WTC11 (cell line): ENCODE results near the gene HOXB3. TPM values are rescaled to one million over a fixed set of nuclear protein-coding genes. Genes with fewer than 3 reads are reported as not detected.

ENCODE experiments used
- ATAC-seq: fragments of 200-7000 bp; cut with Tn5 transposase; 2 replicates; pipeline ENCODE4 v1.10.0; 2021; ENCODE audit warnings: mild to moderate bottlenecking, moderate library complexity
- CTCF ChIA-PET: fragments of 300-600 bp; sonication (Branson Sonifier 250); formaldehyde crosslinking; loops from one replicate; lab custom pipeline; 2021; ENCODE audit warnings: antibody characterized with exemption; lab: Charles Lee
- POLR2A ChIA-PET: fragments of 350-600 bp; sonication (Branson Sonifier 250); formaldehyde crosslinking; loops from one replicate; lab custom pipeline; 2021; ENCODE audit warnings: antibody characterized with exemption; lab: Charles Lee
- DNase-seq: peaks from one replicate; pipeline ENCODE4 v3.0.0; 2021; ENCODE audit warnings: low spot score
- H3K27ac Mint-ChIP-seq: 2 replicates; pipeline ENCODE4 v1.8.0; 2021; ENCODE audit warnings: mixed read lengths
- H3K27me3 Mint-ChIP-seq: 2 replicates; pipeline ENCODE4 v1.8.0; 2021; ENCODE audit warnings: low read depth, mild to moderate bottlenecking, moderate library complexity, mixed read lengths
- H3K36me3 Mint-ChIP-seq: 2 replicates; pipeline ENCODE4 v1.8.0; 2021; ENCODE audit warnings: mixed read lengths
- H3K4me1 Mint-ChIP-seq: 2 replicates; pipeline ENCODE4 v1.8.0; 2022; ENCODE audit warnings: mixed read lengths
- H3K4me3 Mint-ChIP-seq: 2 replicates; pipeline ENCODE4 v1.8.0; 2021; ENCODE audit warnings: mild to moderate bottlenecking, moderate library complexity, mixed read lengths
- H3K9me3 Mint-ChIP-seq: 2 replicates; pipeline ENCODE4 v1.8.0; 2021; ENCODE audit warnings: mixed read lengths
- AR ChIP-seq: fragments of 250-450 bp; sonication (Bioruptor Pico); IDR thresholded peaks from 2 replicates; pipeline ENCODE4 v1.9.0; 2021; ENCODE audit warnings: mild to moderate bottlenecking
- ELF4 ChIP-seq: sonication (generic); formaldehyde crosslinking; IDR thresholded peaks from 2 replicates; pipeline ENCODE4 v1.8.1; 2022; ENCODE audit warnings: low read depth, mild to moderate bottlenecking, moderate library complexity, missing genetic modification reagents
- NFE2L1 ChIP-seq: sonication (generic); formaldehyde crosslinking; IDR thresholded peaks from 2 replicates; pipeline ENCODE4 v1.8.1; 2023; ENCODE audit warnings: missing genetic modification reagents
- NR3C1 ChIP-seq: sonication (generic); formaldehyde crosslinking; conservative IDR thresholded peaks from 2 replicates; pipeline ENCODE4 v1.8.1; 2023; ENCODE audit warnings: low read depth, mild to moderate bottlenecking, missing genetic modification reagents
- OVOL2 ChIP-seq: fragments of 250-450 bp; sonication (Bioruptor Pico); IDR thresholded peaks from 2 replicates; pipeline ENCODE4 v1.9.0; 2021; ENCODE audit warnings: mild to moderate bottlenecking, borderline replicate concordance
- PREB ChIP-seq: sonication (generic); formaldehyde crosslinking; IDR thresholded peaks from 2 replicates; pipeline ENCODE4 v1.8.1; 2022; ENCODE audit warnings: mild to moderate bottlenecking, missing genetic modification reagents, moderate library complexity, borderline replicate concordance
- SOX15 ChIP-seq: fragments of 250-450 bp; sonication (Bioruptor Pico); IDR thresholded peaks from 2 replicates; pipeline ENCODE4 v1.9.0; 2021; ENCODE audit warnings: mild to moderate bottlenecking
- ZNF138 ChIP-seq: sonication (generic); formaldehyde crosslinking; conservative IDR thresholded peaks from 2 replicates; pipeline ENCODE4 v1.8.1; 2022; ENCODE audit warnings: mild to moderate bottlenecking, moderate library complexity, missing genetic modification reagents
- ZNF425 ChIP-seq: fragments of 250-450 bp; sonication (Bioruptor Pico); conservative IDR thresholded peaks from 2 replicates; pipeline ENCODE4 v1.9.0; 2021; ENCODE audit warnings: mild to moderate bottlenecking
- total RNA-seq: library from RNA; stranded (reverse); gene quantifications from 3 replicates; pipeline ENCODE4 v1.2.3, GENCODE V29; 2021
- TF ChIP-seq, protein P1 (sequence below): sonication (generic); formaldehyde crosslinking; IDR thresholded peaks from 2 replicates; pipeline ENCODE4 v1.8.1; 2023; ENCODE audit warnings: mild to moderate bottlenecking, missing genetic modification reagents, borderline replicate concordance
- TF ChIP-seq, protein P2 (sequence below): fragments of 200-600 bp; IDR thresholded peaks from 2 replicates; pipeline ENCODE4 v1.8.0; 2022; ENCODE audit warnings: antibody characterized with exemption
- TF ChIP-seq, protein P3 (sequence below): sonication (generic); formaldehyde crosslinking; IDR thresholded peaks from 2 replicates; pipeline ENCODE4 v1.8.1; 2023; ENCODE audit warnings: mild to moderate bottlenecking, missing genetic modification reagents, moderate library complexity
- TF ChIP-seq, protein P4 (sequence below): sonication (generic); formaldehyde crosslinking; IDR thresholded peaks from 2 replicates; pipeline ENCODE4 v1.8.0; 2023; ENCODE audit warnings: missing genetic modification reagents
- TF ChIP-seq, protein P5 (sequence below): sonication (generic); formaldehyde crosslinking; conservative IDR thresholded peaks from 2 replicates; pipeline ENCODE4 v1.8.1; 2022; ENCODE audit warnings: mild to moderate bottlenecking, missing genetic modification reagents
- TF ChIP-seq, protein P6 (sequence below): sonication (generic); formaldehyde crosslinking; IDR thresholded peaks from 2 replicates; pipeline ENCODE4 v1.8.0; 2022; ENCODE audit warnings: mild to moderate bottlenecking, missing genetic modification reagents

HOXB3 gene
- total RNA-seq, 1 experiment from 2014 or later = 0.09 TPM

DNA sequence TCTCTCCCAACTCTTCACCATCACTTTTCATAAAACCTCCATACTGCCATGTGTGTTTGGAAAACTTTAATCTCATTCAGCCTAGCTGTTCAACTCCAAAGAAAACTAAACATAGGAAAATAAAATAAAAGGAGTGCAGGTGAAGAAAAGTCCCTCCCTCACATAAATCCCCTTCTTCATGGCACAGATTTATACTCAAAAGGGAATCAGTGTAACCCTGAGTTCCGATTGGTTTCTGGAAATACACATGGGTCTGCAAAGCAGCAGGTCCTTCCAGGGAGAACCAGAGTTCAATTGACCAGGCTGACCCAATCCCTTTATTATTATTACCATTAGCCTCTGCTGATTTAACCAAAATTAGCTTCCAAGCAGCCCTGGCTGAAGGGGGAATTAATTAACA, 36.2 kb downstream of the HOXB3 start (continued):
- TF ChIP-seq, protein P1, sequence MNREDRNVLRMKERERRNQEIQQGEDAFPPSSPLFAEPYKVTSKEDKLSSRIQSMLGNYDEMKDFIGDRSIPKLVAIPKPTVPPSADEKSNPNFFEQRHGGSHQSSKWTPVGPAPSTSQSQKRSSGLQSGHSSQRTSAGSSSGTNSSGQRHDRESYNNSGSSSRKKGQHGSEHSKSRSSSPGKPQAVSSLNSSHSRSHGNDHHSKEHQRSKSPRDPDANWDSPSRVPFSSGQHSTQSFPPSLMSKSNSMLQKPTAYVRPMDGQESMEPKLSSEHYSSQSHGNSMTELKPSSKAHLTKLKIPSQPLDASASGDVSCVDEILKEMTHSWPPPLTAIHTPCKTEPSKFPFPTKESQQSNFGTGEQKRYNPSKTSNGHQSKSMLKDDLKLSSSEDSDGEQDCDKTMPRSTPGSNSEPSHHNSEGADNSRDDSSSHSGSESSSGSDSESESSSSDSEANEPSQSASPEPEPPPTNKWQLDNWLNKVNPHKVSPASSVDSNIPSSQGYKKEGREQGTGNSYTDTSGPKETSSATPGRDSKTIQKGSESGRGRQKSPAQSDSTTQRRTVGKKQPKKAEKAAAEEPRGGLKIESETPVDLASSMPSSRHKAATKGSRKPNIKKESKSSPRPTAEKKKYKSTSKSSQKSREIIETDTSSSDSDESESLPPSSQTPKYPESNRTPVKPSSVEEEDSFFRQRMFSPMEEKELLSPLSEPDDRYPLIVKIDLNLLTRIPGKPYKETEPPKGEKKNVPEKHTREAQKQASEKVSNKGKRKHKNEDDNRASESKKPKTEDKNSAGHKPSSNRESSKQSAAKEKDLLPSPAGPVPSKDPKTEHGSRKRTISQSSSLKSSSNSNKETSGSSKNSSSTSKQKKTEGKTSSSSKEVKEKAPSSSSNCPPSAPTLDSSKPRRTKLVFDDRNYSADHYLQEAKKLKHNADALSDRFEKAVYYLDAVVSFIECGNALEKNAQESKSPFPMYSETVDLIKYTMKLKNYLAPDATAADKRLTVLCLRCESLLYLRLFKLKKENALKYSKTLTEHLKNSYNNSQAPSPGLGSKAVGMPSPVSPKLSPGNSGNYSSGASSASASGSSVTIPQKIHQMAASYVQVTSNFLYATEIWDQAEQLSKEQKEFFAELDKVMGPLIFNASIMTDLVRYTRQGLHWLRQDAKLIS (CRISPR knock-in tag) = no peak
- TF ChIP-seq, protein P2, sequence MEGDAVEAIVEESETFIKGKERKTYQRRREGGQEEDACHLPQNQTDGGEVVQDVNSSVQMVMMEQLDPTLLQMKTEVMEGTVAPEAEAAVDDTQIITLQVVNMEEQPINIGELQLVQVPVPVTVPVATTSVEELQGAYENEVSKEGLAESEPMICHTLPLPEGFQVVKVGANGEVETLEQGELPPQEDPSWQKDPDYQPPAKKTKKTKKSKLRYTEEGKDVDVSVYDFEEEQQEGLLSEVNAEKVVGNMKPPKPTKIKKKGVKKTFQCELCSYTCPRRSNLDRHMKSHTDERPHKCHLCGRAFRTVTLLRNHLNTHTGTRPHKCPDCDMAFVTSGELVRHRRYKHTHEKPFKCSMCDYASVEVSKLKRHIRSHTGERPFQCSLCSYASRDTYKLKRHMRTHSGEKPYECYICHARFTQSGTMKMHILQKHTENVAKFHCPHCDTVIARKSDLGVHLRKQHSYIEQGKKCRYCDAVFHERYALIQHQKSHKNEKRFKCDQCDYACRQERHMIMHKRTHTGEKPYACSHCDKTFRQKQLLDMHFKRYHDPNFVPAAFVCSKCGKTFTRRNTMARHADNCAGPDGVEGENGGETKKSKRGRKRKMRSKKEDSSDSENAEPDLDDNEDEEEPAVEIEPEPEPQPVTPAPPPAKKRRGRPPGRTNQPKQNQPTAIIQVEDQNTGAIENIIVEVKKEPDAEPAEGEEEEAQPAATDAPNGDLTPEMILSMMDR = no peak
- no peak for TF ChIP-seq ELF4 (CRISPR knock-in tag)
- no peak for TF ChIP-seq NFE2L1
- TF ChIP-seq, protein P3, sequence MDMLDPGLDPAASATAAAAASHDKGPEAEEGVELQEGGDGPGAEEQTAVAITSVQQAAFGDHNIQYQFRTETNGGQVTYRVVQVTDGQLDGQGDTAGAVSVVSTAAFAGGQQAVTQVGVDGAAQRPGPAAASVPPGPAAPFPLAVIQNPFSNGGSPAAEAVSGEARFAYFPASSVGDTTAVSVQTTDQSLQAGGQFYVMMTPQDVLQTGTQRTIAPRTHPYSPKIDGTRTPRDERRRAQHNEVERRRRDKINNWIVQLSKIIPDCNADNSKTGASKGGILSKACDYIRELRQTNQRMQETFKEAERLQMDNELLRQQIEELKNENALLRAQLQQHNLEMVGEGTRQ (CRISPR knock-in tag) = no peak
- TF ChIP-seq ZNF138 (CRISPR knock-in tag) = no peak

- DNase-seq = no peak
- no peak for ATAC-seq
- no peak overlapping the region for H3K27ac Mint-ChIP-seq
- H3K27me3 Mint-ChIP-seq = peaks cover 100% of the 10 kb centered on the region; the same call in 1 of the 2 replicates
- H3K4me1 Mint-ChIP-seq = peaks cover 42% of the 10 kb centered on the region
- no peak overlapping the region for H3K4me3 Mint-ChIP-seq
- ChIA-PET POLR2A (no interaction called here), CTCF (no interaction called here)
- TF ChIP-seq, protein P4, sequence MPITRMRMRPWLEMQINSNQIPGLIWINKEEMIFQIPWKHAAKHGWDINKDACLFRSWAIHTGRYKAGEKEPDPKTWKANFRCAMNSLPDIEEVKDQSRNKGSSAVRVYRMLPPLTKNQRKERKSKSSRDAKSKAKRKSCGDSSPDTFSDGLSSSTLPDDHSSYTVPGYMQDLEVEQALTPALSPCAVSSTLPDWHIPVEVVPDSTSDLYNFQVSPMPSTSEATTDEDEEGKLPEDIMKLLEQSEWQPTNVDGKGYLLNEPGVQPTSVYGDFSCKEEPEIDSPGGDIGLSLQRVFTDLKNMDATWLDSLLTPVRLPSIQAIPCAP (CRISPR knock-in tag) = no peak
- TF ChIP-seq OVOL2 (CRISPR knock-in tag) (no peak), NR3C1 (CRISPR knock-in tag) (no peak), ZNF425 (CRISPR knock-in tag) (no peak), AR (CRISPR knock-in tag) (no peak), SOX15 (CRISPR knock-in tag) (no peak), PREB (CRISPR knock-in tag) (no peak)
- TF ChIP-seq, protein P5, sequence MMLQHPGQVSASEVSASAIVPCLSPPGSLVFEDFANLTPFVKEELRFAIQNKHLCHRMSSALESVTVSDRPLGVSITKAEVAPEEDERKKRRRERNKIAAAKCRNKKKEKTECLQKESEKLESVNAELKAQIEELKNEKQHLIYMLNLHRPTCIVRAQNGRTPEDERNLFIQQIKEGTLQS (CRISPR knock-in tag) = no peak
- TF ChIP-seq, protein P6, sequence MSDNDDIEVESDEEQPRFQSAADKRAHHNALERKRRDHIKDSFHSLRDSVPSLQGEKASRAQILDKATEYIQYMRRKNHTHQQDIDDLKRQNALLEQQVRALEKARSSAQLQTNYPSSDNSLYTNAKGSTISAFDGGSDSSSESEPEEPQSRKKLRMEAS (CRISPR knock-in tag) = no peak
- no peaks in the 10 kb centered on the region for H3K9me3 Mint-ChIP-seq
- no peaks in the 10 kb centered on the region for H3K36me3 Mint-ChIP-seq
Observed at GRCh38 chr17:48553190-48553547, 36.9 kb downstream of the HOXB3 start.
